H1 (cell line): ENCODE results near the gene ARL11. TPM values are rescaled to one million over a fixed set of nuclear protein-coding genes. Genes with fewer than 3 reads are reported as not detected.
A peak's percentile ranks its signal among the peaks of the same experiment; 100 is the strongest.

Experiments
- CTCF ChIA-PET: fragments of 300-600 bp; sonication (Branson Sonifier 250); formaldehyde crosslinking; loops from one replicate; lab custom pipeline; 2021; ENCODE audit not compliant: partially characterized antibody; lab: Charles Lee
- POLR2A ChIA-PET: fragments of 300-600 bp; sonication (Branson Sonifier 250); formaldehyde crosslinking; loops from one replicate; lab custom pipeline; 2021; ENCODE audit warnings: inconsistent platforms; ENCODE audit not compliant: partially characterized antibody; lab: Charles Lee
- DNase-seq, 2 experiments: peaks; one replicate each; pipeline versions ENCODE4 v3.0.0 to v3.0.0-alpha.2; 2010 to 2022; ENCODE audit warnings: low spot score in 2 of 2, low read depth in 1 of 2, mixed read lengths in 1 of 2
- FAIRE-seq: peaks from 2 replicates; lab custom pipeline; 2011; peaks lifted over from hg19 to GRCh38; lab: Jason Lieb, UNC
- H2AFZ ChIP-seq: 2 replicates; pipeline ENCODE4 v1.8.1; 2012; ENCODE audit warnings: low read length, inconsistent platforms
- H2AK5ac ChIP-seq: 2 replicates; pipeline ENCODE4 v1.6.1; 2013; ENCODE audit warnings: low read depth, low read length
- H2BK120ac ChIP-seq: replicated peaks from 2 replicates; pipeline ENCODE3; 2013; ENCODE audit warnings: low read depth, low read length, inconsistent platforms
- H2BK12ac ChIP-seq: 2 replicates; pipeline ENCODE4 v1.6.1; 2013; ENCODE audit warnings: low read depth, low read length
- H2BK15ac ChIP-seq: 2 replicates; pipeline ENCODE4 v1.6.1; 2013; ENCODE audit warnings: low read length
- H2BK20ac ChIP-seq: 2 replicates; pipeline ENCODE4 v1.6.1; 2013; ENCODE audit warnings: low read length
- H2BK5ac ChIP-seq: 2 replicates; pipeline ENCODE4 v1.6.1; 2013; ENCODE audit warnings: low read depth, low read length
- H3K14ac ChIP-seq: 2 replicates; pipeline ENCODE4 v1.6.1; 2013; ENCODE audit warnings: inconsistent platforms; ENCODE audit not compliant: insufficient read length
- H3K18ac ChIP-seq: 2 replicates; pipeline ENCODE4 v1.6.1; 2013; ENCODE audit warnings: low read length; ENCODE audit errors: extremely low read depth
- H3K23ac ChIP-seq: 2 replicates; pipeline ENCODE4 v1.6.1; 2013; ENCODE audit warnings: inconsistent platforms; ENCODE audit not compliant: insufficient read length
- H3K23me2 ChIP-seq: 2 replicates; pipeline ENCODE4 v1.6.1; 2013; ENCODE audit warnings: low read depth, low read length
- H3K27ac ChIP-seq: 2 replicates; pipeline ENCODE4 v1.6.1; 2011; ENCODE audit warnings: low read depth, low read length, inconsistent platforms
- H3K27me3 ChIP-seq, 4 experiments: replicated peaks in 1 of 4; 1 replicate in 1 of 4; 2 replicates in 3 of 4; pipeline versions ENCODE4 v1.6.1 to v1.8.1; 2011 to 2013; ENCODE audit warnings: low read length in 3 of 4, mild to moderate bottlenecking in 3 of 4, inconsistent platforms in 2 of 4, mixed read lengths in 2 of 4, moderate library complexity in 1 of 4; ENCODE audit not compliant: control insufficient read depth in 3 of 4, insufficient read depth in 3 of 4; ENCODE audit errors: extremely low read depth in 1 of 4
- H3K36me3 ChIP-seq, 4 experiments: 2 replicates each; pipeline versions ENCODE4 v1.6.1 to v1.8.1; 2011 to 2013; ENCODE audit warnings: mild to moderate bottlenecking in 4 of 4, low read length in 3 of 4, moderate library complexity in 2 of 4, control low read depth in 1 of 4, inconsistent platforms in 1 of 4; ENCODE audit not compliant: insufficient read depth in 4 of 4, control insufficient read depth in 2 of 4
- H3K4ac ChIP-seq: replicated peaks from 2 replicates; pipeline ENCODE3; 2013; ENCODE audit warnings: low read length, low read depth, mixed read lengths, inconsistent platforms; ENCODE audit not compliant: insufficient read length
- H3K4me1 ChIP-seq, 4 experiments: replicated peaks in 1 of 4; 1 replicate in 1 of 4; 2 replicates in 3 of 4; pipeline versions ENCODE4 v1.6.1 to v1.8.1; 2011 to 2013; ENCODE audit warnings: low read length in 3 of 4, inconsistent platforms in 2 of 4, mixed read lengths in 1 of 4; ENCODE audit not compliant: insufficient read depth in 4 of 4, control insufficient read depth in 3 of 4
- H3K4me2 ChIP-seq, 2 experiments: 2 replicates each; pipeline versions ENCODE4 v1.6.1 to v1.8.1; 2011 to 2013; ENCODE audit warnings: low read depth in 2 of 2, low read length in 2 of 2, control low read depth in 1 of 2, inconsistent platforms in 1 of 2, mild to moderate bottlenecking in 1 of 2; ENCODE audit not compliant: insufficient read depth in 1 of 2
- H3K4me3 ChIP-seq, 4 experiments: fragments of 200-600, 300-600 bp in 1 of 4; sonication (generic), shearing (Covaris generic), sonication (Bioruptor Twin) in 1 of 4; 2 replicates each; pipeline versions ENCODE4 v1.5.1 to v1.8.1; 2011 to 2016; ENCODE audit warnings: low read length in 4 of 4, low read depth in 3 of 4, control low read depth in 2 of 4, inconsistent platforms in 2 of 4, mild to moderate bottlenecking in 2 of 4, mixed read lengths in 1 of 4, moderate library complexity in 1 of 4; ENCODE audit not compliant: insufficient read depth in 2 of 4; ENCODE audit errors: extremely low read depth in 1 of 4
- H3K56ac ChIP-seq: replicated peaks from 2 replicates; pipeline ENCODE3; 2013; ENCODE audit warnings: low read depth, mild to moderate bottlenecking, mixed read lengths, low read length, inconsistent platforms; ENCODE audit not compliant: insufficient read length
- H3K79me1 ChIP-seq: 2 replicates; pipeline ENCODE4 v1.6.1; 2013; ENCODE audit warnings: low read depth, low read length, control low read depth
- H3K79me2 ChIP-seq, 2 experiments: 2 replicates each; pipeline versions ENCODE4 v1.6.1 to v1.8.1; 2012 to 2013; ENCODE audit warnings: low read length in 2 of 2, mild to moderate bottlenecking in 2 of 2, inconsistent platforms in 1 of 2; ENCODE audit not compliant: insufficient read depth in 2 of 2, control insufficient read depth in 1 of 2
- H3K9ac ChIP-seq, 4 experiments: replicated peaks in 1 of 4; 1 replicate in 1 of 4; 2 replicates in 3 of 4; pipeline versions ENCODE4 v1.6.1 to v1.8.1; 2011 to 2013; ENCODE audit warnings: low read depth in 3 of 4, low read length in 3 of 4, control low read depth in 2 of 4, mild to moderate bottlenecking in 2 of 4, moderate library complexity in 2 of 4, inconsistent platforms in 1 of 4; ENCODE audit errors: extremely low read depth in 1 of 4
- H3K9me3 ChIP-seq, 2 experiments: 2 replicates each; pipeline versions ENCODE4 v1.6.1 to v1.8.1; 2012 to 2013; ENCODE audit warnings: mild to moderate bottlenecking in 2 of 2, moderate library complexity in 2 of 2, control low read depth in 1 of 2, inconsistent platforms in 1 of 2, low read depth in 1 of 2, low read length in 1 of 2, mixed read lengths in 1 of 2; ENCODE audit not compliant: insufficient read depth in 2 of 2
- H4K20me1 ChIP-seq, 2 experiments: replicated peaks in 1 of 2; 2 replicates each; pipeline versions ENCODE3 to v1.8.1; 2011 to 2013; ENCODE audit warnings: inconsistent platforms in 2 of 2, low read length in 2 of 2, mild to moderate bottlenecking in 1 of 2; ENCODE audit not compliant: insufficient read depth in 2 of 2, control insufficient read depth in 1 of 2
- H4K5ac ChIP-seq: 2 replicates; pipeline ENCODE4 v1.6.1; 2013; ENCODE audit warnings: low read length, low read depth, mixed read lengths, inconsistent platforms; ENCODE audit not compliant: insufficient read length
- H4K8ac ChIP-seq: 2 replicates; pipeline ENCODE4 v1.8.0; 2013; ENCODE audit warnings: mild to moderate bottlenecking, moderate library complexity, low read length, inconsistent platforms; ENCODE audit not compliant: insufficient read depth; ENCODE audit errors: extremely low read depth
- H4K91ac ChIP-seq: replicated peaks from 2 replicates; pipeline ENCODE3; 2013; ENCODE audit warnings: low read length, mixed read lengths, inconsistent platforms; ENCODE audit not compliant: insufficient read length
- TAF7 ChIP-seq: optimal IDR thresholded peaks from 2 replicates; pipeline ENCODE3; 2011; ENCODE audit warnings: low read depth, mild to moderate bottlenecking, inconsistent platforms, low read length, moderate library complexity, borderline replicate concordance
- USF2 ChIP-seq: IDR thresholded peaks from 2 replicates; pipeline ENCODE4 v1.6.1; 2011; ENCODE audit warnings: low read length, improper control_type of control experiment
- WGBS, 2 experiments: shearing (Covaris generic) in 1 of 2; methylation state at CpG; one replicate each; pipeline versions ENCODE4 v1.1.6 to v1.1.7; 2013 to 2015; ENCODE audit warnings: low lambda C conversion rate in 2 of 2, mixed read lengths in 2 of 2, inconsistent platforms in 1 of 2, low coverage in 1 of 2, missing lambda C conversion rate in 1 of 2; ENCODE audit not compliant: insufficient replicate concordance in 2 of 2, insufficient coverage in 1 of 2, insufficient read length in 1 of 2; ENCODE audit errors: extremely low coverage in 1 of 2, missing lambda C conversion rate in 1 of 2; 5-methylcytosine and 5-hydroxymethylcytosine counted together
- polyA plus RNA-seq, 7 experiments: library from polyadenylated mRNA; depleted of rRNA in 3 of 7; stranded (reverse) in 5 of 7; unstranded in 2 of 7; fragments of >200 nt in 5 of 7; fragments of 200-250 nt in 2 of 7; gene quantifications; 1 replicate in 5 of 7; 2 replicates in 1 of 7; 4 replicates in 1 of 7; pipeline versions ENCODE4 v1.2.1 to v1.2.3, GENCODE V29; 2011 to 2013; ENCODE audit warnings: missing spikeins in 2 of 7, mixed read lengths in 2 of 7
- total RNA-seq: library from RNA; stranded (reverse); fragmentation: NEBNext Ultra II Directional; extraction: Animal tissue kit (Norgen Biotek cat#: 25700); gene quantifications from 2 replicates; pipeline ENCODE4 v1.2.1, GENCODE V29; 2021

Gene ARL11
- total and polyA plus RNA-seq, 2 of the 8 experiments (the other 6 are each of a cell fraction or from before 2014, with no cell fraction given), result 0.45 to 0.52 TPM

- no peak overlapping the region for H3K4me2 ChIP-seq
Observed at GRCh38 chr13:49610176-49610575, 18.1 kb upstream of the ARL11 start.

More at GRCh38 chr13:49610176-49610575, 18.1 kb upstream of the ARL11 start:
- no peaks in the 10 kb centered on the region for H3K79me2 ChIP-seq
- no peak overlapping the region for H3K9ac ChIP-seq
- H3K4ac ChIP-seq, result no peak overlapping the region
- no peaks in the 10 kb centered on the region for H4K20me1 ChIP-seq
- no peak overlapping the region for H3K56ac ChIP-seq
- no peak overlapping the region for H3K18ac ChIP-seq
- no peak for DNase-seq
- TF ChIP-seq USF2, result peak; percentile 39; the same call in 1 of the 2 replicates
- no peak for TF ChIP-seq TAF7
- POLR2A ChIA-PET, result no interaction called here
- H3K9me3 ChIP-seq, result no peaks in the 10 kb centered on the region
- H2BK15ac ChIP-seq, result no peak overlapping the region
- H3K79me1 ChIP-seq, result no peaks in the 10 kb centered on the region
- H3K36me3 ChIP-seq, result no peaks in the 10 kb centered on the region; a peak in 1 of 8 replicates
- H3K4me1 ChIP-seq, result no peaks in the 10 kb centered on the region
- H3K4me3 ChIP-seq, result no peak overlapping the region
- no peak overlapping the region for H3K23ac ChIP-seq
- CTCF ChIA-PET, result no interaction called here
- H3K27me3 ChIP-seq, result no peaks in the 10 kb centered on the region
- H2BK12ac ChIP-seq, result 0 out of 2 replicates have a peak overlapping the region, but pooled peaks have one; percentile 21
- H2BK120ac ChIP-seq, result no peak overlapping the region
- no peak overlapping the region for H2BK20ac ChIP-seq
- H2BK5ac ChIP-seq, result no peak overlapping the region
- no peak overlapping the region for H4K91ac ChIP-seq
- WGBS, 2 experiments, result 95% methylated on average over 1 of the region's 1 CpG; no CpG with 5 or more reads in 1 of the 2 experiments
- no peak overlapping the region for H4K5ac ChIP-seq
- H4K8ac ChIP-seq, result no peak overlapping the region
- no peak overlapping the region for H3K14ac ChIP-seq
- no peak for FAIRE-seq
- no peak overlapping the region for H2AK5ac ChIP-seq
- no peak overlapping the region for H3K27ac ChIP-seq
- H2AFZ ChIP-seq, result no peak overlapping the region
- H3K23me2 ChIP-seq, result no peaks in the 10 kb centered on the region
